BE2C (cell line): Measurements from ENCODE around the gene HGF.

Experiments
- DNase-seq: peaks from one replicate; pipeline ENCODE4 v3.0.0-alpha.2; 2020
- H3K27me3 ChIP-seq: fragments of 250-450 bp; sonication (Bioruptor Pico); 2 replicates; pipeline ENCODE4 v1.5.1; 2020; ENCODE audit warnings: mild to moderate bottlenecking
- H3K36me3 ChIP-seq: fragments of 250-450 bp; sonication (Bioruptor Pico); 2 replicates; pipeline ENCODE4 v1.5.1; 2020; ENCODE audit warnings: mild to moderate bottlenecking
- H3K4me1 ChIP-seq: fragments of 250-450 bp; sonication (Bioruptor Pico); 2 replicates; pipeline ENCODE4 v1.5.1; 2020
- H3K4me3 ChIP-seq: 2 replicates; pipeline ENCODE4 v1.5.1; 2011; ENCODE audit warnings: low read depth, low read length
- H3K9me3 ChIP-seq: fragments of 250-450 bp; sonication (Bioruptor Pico); 2 replicates; pipeline ENCODE4 v1.5.1; 2020
- TF ChIP-seq, protein P1 (sequence below): IDR thresholded peaks from 2 replicates; pipeline ENCODE4 v1.5.1; 2012; ENCODE audit warnings: mild to moderate bottlenecking, low read depth, low read length

Gene HGF

DNA sequence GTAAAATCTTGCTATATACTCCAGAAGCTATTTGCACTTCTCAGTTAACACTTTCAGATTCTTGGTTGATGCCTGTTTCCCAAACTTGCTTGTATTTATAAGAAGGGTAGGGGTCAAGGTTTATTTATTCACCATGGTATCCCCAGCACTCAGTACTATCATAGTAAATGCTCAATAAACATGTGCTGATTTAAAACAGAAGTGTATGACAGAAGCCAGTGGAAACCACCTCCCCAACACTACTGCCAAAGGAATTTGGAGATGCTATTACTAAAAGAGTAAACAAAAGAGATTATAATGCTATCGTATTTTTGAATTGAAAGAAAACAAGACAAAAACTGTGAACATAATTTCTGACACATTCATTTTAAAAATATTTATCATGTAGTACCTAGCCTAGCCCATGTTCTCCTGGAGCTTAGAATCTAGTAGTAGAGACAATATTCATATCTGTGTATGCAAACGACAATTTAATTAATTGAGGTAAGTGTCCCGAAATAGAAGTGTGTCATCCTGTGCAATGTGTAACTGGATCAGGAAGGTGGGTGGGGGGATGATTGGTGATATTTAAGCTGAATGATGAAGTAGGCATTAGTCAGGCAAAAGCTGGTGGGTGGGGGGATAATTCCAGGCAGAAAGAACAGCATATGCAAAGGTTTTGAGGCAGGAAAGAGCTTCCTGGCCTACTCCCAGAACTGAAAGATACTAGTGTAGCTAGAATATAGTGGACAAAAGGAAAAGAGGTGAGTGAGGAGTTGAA is 77.5 kb downstream of the HGF start:
- no peaks in the 10 kb centered on the region for H3K36me3 ChIP-seq
- TF ChIP-seq, protein P1, sequence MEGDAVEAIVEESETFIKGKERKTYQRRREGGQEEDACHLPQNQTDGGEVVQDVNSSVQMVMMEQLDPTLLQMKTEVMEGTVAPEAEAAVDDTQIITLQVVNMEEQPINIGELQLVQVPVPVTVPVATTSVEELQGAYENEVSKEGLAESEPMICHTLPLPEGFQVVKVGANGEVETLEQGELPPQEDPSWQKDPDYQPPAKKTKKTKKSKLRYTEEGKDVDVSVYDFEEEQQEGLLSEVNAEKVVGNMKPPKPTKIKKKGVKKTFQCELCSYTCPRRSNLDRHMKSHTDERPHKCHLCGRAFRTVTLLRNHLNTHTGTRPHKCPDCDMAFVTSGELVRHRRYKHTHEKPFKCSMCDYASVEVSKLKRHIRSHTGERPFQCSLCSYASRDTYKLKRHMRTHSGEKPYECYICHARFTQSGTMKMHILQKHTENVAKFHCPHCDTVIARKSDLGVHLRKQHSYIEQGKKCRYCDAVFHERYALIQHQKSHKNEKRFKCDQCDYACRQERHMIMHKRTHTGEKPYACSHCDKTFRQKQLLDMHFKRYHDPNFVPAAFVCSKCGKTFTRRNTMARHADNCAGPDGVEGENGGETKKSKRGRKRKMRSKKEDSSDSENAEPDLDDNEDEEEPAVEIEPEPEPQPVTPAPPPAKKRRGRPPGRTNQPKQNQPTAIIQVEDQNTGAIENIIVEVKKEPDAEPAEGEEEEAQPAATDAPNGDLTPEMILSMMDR = no peak
- no peaks in the 10 kb centered on the region for H3K27me3 ChIP-seq
- H3K9me3 ChIP-seq = no peaks in the 10 kb centered on the region
- peaks cover 12% of the 10 kb centered on the region for H3K4me1 ChIP-seq
- no peak for DNase-seq
- no peak overlapping the region for H3K4me3 ChIP-seq

DNA sequence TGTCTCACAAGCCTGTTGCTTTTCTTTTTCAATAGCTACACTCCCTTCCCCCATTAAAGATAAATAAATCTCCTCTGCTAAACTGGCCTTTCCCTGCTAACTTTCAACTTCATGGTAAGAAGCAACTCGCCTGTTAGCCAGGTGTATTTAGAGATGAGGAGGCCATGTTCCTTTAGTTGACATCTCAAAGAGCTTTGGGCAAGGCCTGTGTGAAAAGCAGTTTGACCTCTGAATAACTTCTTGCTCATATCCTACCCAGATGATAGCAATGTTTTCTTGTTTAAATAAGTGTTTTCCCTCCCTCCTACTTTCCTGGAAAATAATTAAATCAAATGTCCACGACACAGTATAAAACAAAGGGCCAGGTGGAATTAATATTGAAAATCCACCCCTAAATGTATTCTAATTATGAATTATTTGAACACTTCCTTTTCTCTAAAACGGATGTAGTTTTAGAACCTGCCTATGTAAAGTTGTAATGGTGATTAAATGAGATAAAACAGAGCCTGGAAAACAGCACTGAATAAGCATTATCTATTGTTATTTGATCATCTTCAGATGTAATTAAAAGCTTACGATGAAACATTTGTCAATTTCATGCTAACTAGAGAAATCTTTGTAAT is 78.5 kb downstream of the HGF start:
- H3K4me3 ChIP-seq = no peak overlapping the region
- no peaks in the 10 kb centered on the region for H3K36me3 ChIP-seq
- H3K4me1 ChIP-seq = peaks cover 12% of the 10 kb centered on the region
- TF ChIP-seq, protein P1 = no peak
- no peak for DNase-seq
- H3K9me3 ChIP-seq = no peaks in the 10 kb centered on the region
- H3K27me3 ChIP-seq = no peaks in the 10 kb centered on the region

DNA sequence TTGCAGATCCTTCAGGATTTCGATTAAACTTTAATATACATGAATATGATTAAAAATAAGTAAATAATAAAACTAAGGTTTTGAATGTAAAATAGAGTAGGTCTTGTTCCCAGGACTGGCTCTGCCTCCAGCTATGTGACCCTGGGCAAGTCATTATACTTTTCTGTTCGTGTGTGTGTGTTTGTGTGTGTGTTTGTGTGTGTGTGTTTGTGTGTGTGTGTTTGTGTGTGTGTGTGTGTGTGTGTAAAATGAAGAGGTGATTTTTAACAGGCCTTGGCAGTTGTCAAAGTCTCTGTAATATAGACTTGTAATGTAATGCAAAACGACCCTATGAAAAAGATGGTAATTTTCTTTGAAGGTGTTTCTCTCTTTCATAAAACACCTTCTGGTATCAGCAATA is 79.2 kb downstream of the HGF start:
- Histone ChIP-seq H3K4me3 (no peak overlapping the region), H3K36me3 (no peaks in the 10 kb centered on the region), H3K27me3 (no peaks in the 10 kb centered on the region), H3K4me1 (peaks cover 18% of the 10 kb centered on the region), H3K9me3 (no peaks in the 10 kb centered on the region)
- TF ChIP-seq, protein P1 = no peak
- no peak for DNase-seq

DNA sequence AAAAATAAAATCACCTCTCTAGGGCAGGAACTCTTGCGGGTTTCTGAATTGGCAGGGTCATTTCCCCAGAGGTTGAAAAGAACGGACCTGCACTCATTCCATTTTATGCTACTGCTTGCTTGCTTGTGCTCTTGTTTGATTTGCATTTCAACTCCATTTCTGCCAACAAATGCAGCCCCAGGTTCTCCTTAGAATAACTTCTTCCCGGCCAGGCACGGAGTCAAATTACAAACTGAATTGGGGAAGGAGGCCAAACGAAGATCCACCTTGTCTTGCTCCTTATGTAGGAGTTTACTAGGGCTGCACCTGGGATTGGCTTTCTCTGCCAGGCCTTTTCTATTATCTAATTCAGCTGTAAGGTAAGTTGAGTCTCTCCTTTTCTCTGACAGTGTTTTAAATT is 79.6 kb downstream of the HGF start:
- H3K4me1 ChIP-seq = peaks cover 22% of the 10 kb centered on the region
- no peak overlapping the region for H3K4me3 ChIP-seq

DNA sequence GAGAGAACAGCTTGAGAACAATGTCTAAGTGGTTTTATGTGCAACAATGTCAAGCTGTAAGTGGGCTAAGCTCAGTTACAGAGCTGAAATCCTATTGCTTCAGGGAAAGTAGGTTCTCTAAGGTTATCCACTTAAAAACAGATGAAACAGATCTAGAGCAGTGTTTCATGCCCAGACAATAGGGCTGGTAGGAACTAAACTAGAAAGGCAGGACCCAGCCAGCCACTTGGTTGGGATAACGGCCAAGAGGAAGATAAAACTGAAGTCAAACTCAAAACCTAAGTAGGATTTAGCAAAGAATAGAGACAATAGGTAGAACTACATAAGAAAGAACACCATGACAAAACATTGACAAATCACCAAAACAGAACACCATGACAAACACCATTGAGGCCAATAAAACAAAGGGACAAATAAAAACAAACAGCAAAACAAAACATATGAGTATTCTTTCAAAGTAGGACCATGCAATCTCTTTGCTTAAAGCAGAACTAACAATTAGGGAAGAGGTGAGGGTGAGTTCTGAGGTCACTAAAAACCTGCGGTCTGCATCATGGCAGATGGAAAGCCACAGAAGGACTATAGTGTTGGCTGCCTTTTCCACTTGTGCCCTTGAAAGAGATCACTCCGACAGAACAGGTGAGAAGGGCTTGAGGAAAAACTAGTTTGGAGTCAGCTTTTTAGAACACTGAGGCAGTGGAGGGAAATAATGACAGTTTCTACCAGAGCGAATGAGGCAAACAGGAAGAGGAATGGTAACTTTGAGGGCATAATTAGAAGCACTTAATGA is 81.0 kb downstream of the HGF start:
- Histone ChIP-seq H3K4me3 (no peak overlapping the region), H3K4me1 (peaks cover 32% of the 10 kb centered on the region), H3K27me3 (no peaks in the 10 kb centered on the region), H3K36me3 (no peaks in the 10 kb centered on the region), H3K9me3 (no peaks in the 10 kb centered on the region)
- DNase-seq = no peak
- TF ChIP-seq, protein P1 = no peak

More for the DNA sequence above, 79.6 kb downstream of the HGF start:
- no peaks in the 10 kb centered on the region for H3K27me3 ChIP-seq
- H3K9me3 ChIP-seq = no peaks in the 10 kb centered on the region
- TF ChIP-seq, protein P1 = no peak
- no peak for DNase-seq
- no peaks in the 10 kb centered on the region for H3K36me3 ChIP-seq
